SK-N-SH (cell line): ENCODE measurements around the gene NRN1L. TPM values are rescaled to one million over a fixed set of nuclear protein-coding genes. Genes with fewer than 3 reads are reported as not detected.
"Not testable (repeated sequence)": the region's sequence is repeated elsewhere in the genome, so short reads cannot be mapped to it uniquely, and the experiment has no call there.

ENCODE experiments used
- CTCF ChIA-PET: fragments of 300-600, 350-600 bp; formaldehyde crosslinking; extraction: SDS; loops from one replicate; lab custom pipeline; 2021; lab: Yijun Ruan, JAX
- POLR2A ChIA-PET: fragments of 350-600 bp; sonication (Branson Sonifier 250); formaldehyde crosslinking; extraction: SDS; loops from one replicate; lab custom pipeline; 2020; ENCODE audit warnings: antibody characterized with exemption, inconsistent platforms; lab: Yijun Ruan, JAX
- DNase-seq: peaks from one replicate; pipeline ENCODE4 v3.0.0; 2012
- H2AFZ ChIP-seq: fragments of 200-600 bp; sonication (generic); 2 replicates; pipeline ENCODE4 v1.8.1; 2016; ENCODE audit warnings: antibody characterized with exemption, mild to moderate bottlenecking, low read depth
- H3F3A ChIP-seq: fragments of 200-600 bp; sonication (generic); replicated peaks from 2 replicates; pipeline ENCODE3; 2016; ENCODE audit warnings: antibody characterized with exemption, mild to moderate bottlenecking; ENCODE audit not compliant: insufficient read depth
- H3K27ac ChIP-seq, 2 experiments: fragments of 200-500 bp in 1 of 2; fragments of 200-600 bp in 1 of 2; sonication (Bioruptor generic) in 1 of 2; sonication (generic), shearing (Covaris generic) in 1 of 2; 2 replicates each; pipeline versions ENCODE4 v1.5.1 to v1.6.1; 2014 to 2016; ENCODE audit warnings: low read depth in 2 of 2, inconsistent platforms in 1 of 2, low read length in 1 of 2, mild to moderate bottlenecking in 1 of 2, mixed read lengths in 1 of 2
- H3K27me3 ChIP-seq: fragments of 200-600 bp; sonication (generic), shearing (Covaris generic); 2 replicates; pipeline ENCODE4 v1.6.1; 2016; ENCODE audit warnings: mixed run types; ENCODE audit not compliant: insufficient read depth
- H3K36me3 ChIP-seq, 2 experiments: fragments of 200-500 bp in 1 of 2; fragments of 200-600 bp in 1 of 2; sonication (Bioruptor generic) in 1 of 2; sonication (generic) in 1 of 2; replicated peaks in 1 of 2; 2 replicates each; pipeline versions ENCODE3 to v1.5.1; 2014 to 2016; ENCODE audit warnings: low read length in 1 of 2, mild to moderate bottlenecking in 1 of 2; ENCODE audit not compliant: insufficient read depth in 2 of 2, control insufficient read depth in 1 of 2
- H3K4me1 ChIP-seq, 2 experiments: fragments of 200-500 bp in 1 of 2; fragments of 200-600 bp in 1 of 2; sonication (Bioruptor generic) in 1 of 2; sonication (generic), shearing (Covaris generic) in 1 of 2; 2 replicates each; pipeline versions ENCODE4 v1.5.1 to v1.6.1; 2014 to 2016; ENCODE audit warnings: low read depth in 1 of 2, low read length in 1 of 2, mixed run types in 1 of 2; ENCODE audit not compliant: insufficient read depth in 2 of 2, control insufficient read depth in 1 of 2
- H3K4me2 ChIP-seq: fragments of 200-600 bp; sonication (generic), shearing (Covaris generic); 2 replicates; pipeline ENCODE4 v1.6.1; 2017; ENCODE audit warnings: mixed run types
- H3K4me3 ChIP-seq, 2 experiments: fragments of 200-500 bp in 1 of 2; fragments of 200-600 bp in 1 of 2; sonication (Bioruptor generic) in 1 of 2; sonication (generic), shearing (Covaris generic) in 1 of 2; 2 replicates each; pipeline versions ENCODE4 v1.5.1 to v1.8.1; 2014 to 2016; ENCODE audit warnings: low read depth in 2 of 2, inconsistent platforms in 1 of 2, low read length in 1 of 2, mild to moderate bottlenecking in 1 of 2, mixed read lengths in 1 of 2, moderate library complexity in 1 of 2
- H3K79me2 ChIP-seq: fragments of 200-600 bp; sonication (generic); 2 replicates; pipeline ENCODE4 v1.8.1; 2017; ENCODE audit warnings: mild to moderate bottlenecking; ENCODE audit not compliant: insufficient read depth
- H3K9ac ChIP-seq: fragments of 200-600 bp; sonication (generic); 2 replicates; pipeline ENCODE4 v1.6.1; 2017; ENCODE audit warnings: mixed run types
- H3K9me2 ChIP-seq: fragments of 200-600 bp; sonication (generic); 2 replicates; pipeline ENCODE4 v1.6.1; 2017; ENCODE audit warnings: mixed run types
- H3K9me3 ChIP-seq: fragments of 200-600 bp; sonication (generic); 2 replicates; pipeline ENCODE4 v1.6.1; 2017; ENCODE audit warnings: mixed run types, mild to moderate bottlenecking, moderate library complexity
- H4K20me1 ChIP-seq: fragments of 200-600 bp; sonication (generic); 2 replicates; pipeline ENCODE4 v1.6.1; 2017; ENCODE audit warnings: mild to moderate bottlenecking, mixed run types; ENCODE audit not compliant: insufficient read depth
- CHD2 ChIP-seq: fragments of 150-350 bp; IDR thresholded peaks from 2 replicates; pipeline ENCODE4 v1.6.1; 2018; ENCODE audit warnings: low read length; ENCODE audit not compliant: partially characterized antibody
- ELF1 ChIP-seq: IDR thresholded peaks from 2 replicates; pipeline ENCODE4 v1.4.0; 2012
- EZH2phosphoT487 ChIP-seq: fragments of 200-600 bp; sonication (generic); IDR thresholded peaks from 2 replicates; pipeline ENCODE4 v1.6.1; 2017; ENCODE audit warnings: low read depth, mixed run types, mild to moderate bottlenecking, antibody characterized with exemption, moderate library complexity, borderline replicate concordance
- FOSL2 ChIP-seq: IDR thresholded peaks from 2 replicates; pipeline ENCODE4 v1.4.0; 2012; ENCODE audit warnings: low read depth, mild to moderate bottlenecking, moderate library complexity, borderline replicate concordance
- JUND ChIP-seq: IDR thresholded peaks from 2 replicates; pipeline ENCODE4 v1.4.0; 2012
- MEF2A ChIP-seq: IDR thresholded peaks from 2 replicates; pipeline ENCODE4 v1.4.0; 2012; ENCODE audit warnings: low read depth, borderline replicate concordance
- MXI1 ChIP-seq: IDR thresholded peaks from 2 replicates; pipeline ENCODE4 v1.6.1; 2012; ENCODE audit warnings: mild to moderate bottlenecking, low read depth, low read length, improper control_type of control experiment
- NFIC ChIP-seq: IDR thresholded peaks from 2 replicates; pipeline ENCODE4 v1.4.0; 2012; ENCODE audit warnings: borderline replicate concordance
- RAD21 ChIP-seq: IDR thresholded peaks from 2 replicates; pipeline ENCODE4 v1.6.1; 2012; ENCODE audit warnings: mild to moderate bottlenecking, low read length
- SIN3A ChIP-seq: IDR thresholded peaks from 2 replicates; pipeline ENCODE4 v1.6.1; 2012; ENCODE audit warnings: low read depth, mild to moderate bottlenecking, low read length, moderate library complexity, borderline replicate concordance
- SMC3 ChIP-seq: IDR thresholded peaks from 2 replicates; pipeline ENCODE4 v1.6.1; 2012; ENCODE audit warnings: low read depth, low read length, improper control_type of control experiment
- TAF1 ChIP-seq: IDR thresholded peaks from 2 replicates; pipeline ENCODE4 v1.6.1; 2012; ENCODE audit warnings: low read depth, mild to moderate bottlenecking, low read length, moderate library complexity, borderline replicate concordance
- TEAD4 ChIP-seq: IDR thresholded peaks from 2 replicates; pipeline ENCODE4 v1.4.0; 2012; ENCODE audit warnings: mild to moderate bottlenecking, borderline replicate concordance; ENCODE audit not compliant: insufficient read depth
- YY1 ChIP-seq: IDR thresholded peaks from 2 replicates; pipeline ENCODE4 v1.4.0; 2012; ENCODE audit warnings: low read depth, mild to moderate bottlenecking
- WGBS: methylation state at CpG from one replicate; pipeline ENCODE4 v1.1.6; 2017; ENCODE audit warnings: low lambda C conversion rate; 5-methylcytosine and 5-hydroxymethylcytosine counted together
- polyA plus RNA-seq, 3 experiments: library from polyadenylated mRNA; depleted of rRNA; stranded (reverse); fragments of >200 nt; gene quantifications; 2 replicates each; pipeline ENCODE4 v1.2.3, GENCODE V29; 2012
- TF ChIP-seq, protein P1 (sequence below): fragments of 150-350 bp; IDR thresholded peaks from 2 replicates; pipeline ENCODE4 v1.6.1; 2017; ENCODE audit warnings: antibody characterized with exemption, low read length, low read depth, borderline replicate concordance

Gene NRN1L
- polyA plus RNA-seq, 1 of the 3 experiments (the other 2 are of a cell fraction): 0.41 TPM

DNA sequence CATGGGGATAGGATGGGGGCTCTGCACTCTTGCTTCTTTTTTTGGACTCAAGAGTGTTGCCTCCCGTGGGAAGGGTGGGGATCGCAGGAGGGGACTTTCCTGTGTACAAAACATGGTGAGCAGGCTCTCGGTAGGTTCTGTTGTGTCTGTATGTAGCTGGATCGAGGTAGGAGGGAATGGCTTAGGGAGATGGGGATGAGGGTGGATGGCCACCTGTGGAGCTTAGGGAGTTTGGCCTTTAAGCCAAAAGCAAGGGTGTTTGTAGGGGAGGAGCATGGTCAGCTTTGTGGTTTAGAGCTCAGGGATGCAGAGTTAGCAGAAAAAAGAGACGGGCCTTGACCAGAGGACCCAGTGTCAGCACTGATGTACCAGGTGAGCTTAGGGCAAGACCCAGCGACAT, 22.8 kb upstream of the NRN1L start:
- peaks cover 91% of the 10 kb centered on the region for H4K20me1 ChIP-seq
- H3K79me2 ChIP-seq: peaks cover 100% of the 10 kb centered on the region
- ChIA-PET POLR2A (no interaction called here), CTCF (interaction anchor here (0.9 to 4.5 kb wide), 4 partner anchors 15 to 67 kb away, joined by 3 to 18 read pairs (median 4); partner anchors contain the start of genes CENPT and NUTF2)
- no peak overlapping the region for H3K4me3 ChIP-seq
- no peaks in the 10 kb centered on the region for H3K9me2 ChIP-seq
- no peaks in the 10 kb centered on the region for H3K9me3 ChIP-seq
- H3K27me3 ChIP-seq: no peaks in the 10 kb centered on the region
- no peak overlapping the region for H3K4me2 ChIP-seq
- H3F3A ChIP-seq: peaks cover 14% of the 10 kb centered on the region
- WGBS: 97% methylated on average over 6 of the region's 6 CpGs
- H3K36me3 ChIP-seq: peaks cover 27 to 31% of the 10 kb centered on the region in 2 experiments
- peaks cover 2 to 16% of the 10 kb centered on the region in 2 experiments; a peak in 2 of 4 replicates for H3K4me1 ChIP-seq
- H3K9ac ChIP-seq: no peak overlapping the region
- H2AFZ ChIP-seq: no peak overlapping the region
- no peak for TF ChIP-seq CHD2
- TF ChIP-seq SMC3: no peak
- TF ChIP-seq, protein P1, sequence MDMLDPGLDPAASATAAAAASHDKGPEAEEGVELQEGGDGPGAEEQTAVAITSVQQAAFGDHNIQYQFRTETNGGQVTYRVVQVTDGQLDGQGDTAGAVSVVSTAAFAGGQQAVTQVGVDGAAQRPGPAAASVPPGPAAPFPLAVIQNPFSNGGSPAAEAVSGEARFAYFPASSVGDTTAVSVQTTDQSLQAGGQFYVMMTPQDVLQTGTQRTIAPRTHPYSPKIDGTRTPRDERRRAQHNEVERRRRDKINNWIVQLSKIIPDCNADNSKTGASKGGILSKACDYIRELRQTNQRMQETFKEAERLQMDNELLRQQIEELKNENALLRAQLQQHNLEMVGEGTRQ: no peak
- no peak for TF ChIP-seq EZH2phosphoT487
- no peak for TF ChIP-seq TAF1
- no peak for TF ChIP-seq TEAD4
- TF ChIP-seq JUND: no peak
- no peak for TF ChIP-seq RAD21
- TF ChIP-seq ELF1: no peak
- no peak for TF ChIP-seq YY1
- no peak for TF ChIP-seq FOSL2
- TF ChIP-seq, all 33 proteins: peak for 0
- no peak for DNase-seq
- no peak overlapping the region for H3K27ac ChIP-seq

DNA sequence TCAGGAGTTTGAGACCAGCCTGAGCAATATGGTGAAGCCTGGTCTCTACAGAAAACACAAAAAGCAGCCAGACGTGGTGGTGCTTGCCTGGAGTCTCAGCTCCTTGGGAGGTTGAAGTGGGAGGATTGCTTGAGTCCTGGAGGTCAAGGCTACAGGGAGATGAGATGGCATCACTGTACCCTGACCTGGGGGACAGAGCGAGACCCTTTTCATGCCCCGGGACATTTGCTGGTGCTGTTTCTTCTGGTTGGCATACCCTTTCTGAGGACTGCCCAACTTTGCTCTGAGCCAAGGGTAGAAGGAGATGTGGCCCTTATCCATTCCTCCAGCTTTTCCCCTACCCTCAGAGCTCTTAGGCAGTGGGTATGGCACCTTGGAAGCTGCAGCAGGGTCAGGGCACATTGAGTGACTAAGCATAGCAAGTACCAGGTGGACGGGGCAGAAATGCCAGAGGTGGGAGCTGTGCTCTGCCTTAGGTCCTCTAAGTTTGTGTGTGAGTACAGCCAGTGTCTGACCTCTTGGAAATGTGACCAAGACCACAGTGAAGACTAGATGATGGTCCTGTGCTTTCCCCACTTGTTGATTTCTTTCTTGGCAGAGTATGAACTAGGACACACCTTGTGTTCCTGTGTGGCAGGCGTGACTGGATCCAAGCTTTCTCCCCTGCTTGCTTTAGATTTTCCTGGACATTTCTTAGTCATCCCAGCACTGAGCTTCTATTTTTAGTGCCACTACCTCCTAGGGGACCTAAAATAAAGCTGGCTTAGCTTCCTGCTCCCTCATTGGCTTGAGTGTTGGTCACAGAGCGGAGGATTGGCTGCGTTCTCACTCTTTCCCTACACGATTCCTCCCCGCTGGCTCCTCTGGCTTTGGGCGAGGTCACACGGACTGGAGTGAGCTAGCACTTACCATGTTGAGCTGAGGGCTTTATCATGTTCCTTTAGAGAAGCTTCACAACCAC, 21.8 kb upstream of the NRN1L start:
- no peak for DNase-seq
- Histone ChIP-seq H3K9me3 (no peaks in the 10 kb centered on the region), H2AFZ (no peak overlapping the region), H3K4me2 (peak overlapping the region; percentile 39; the same call in 1 of the 2 replicates), H3F3A (peaks cover 8% of the 10 kb centered on the region), H3K4me1 (peaks cover 2 to 8% of the 10 kb centered on the region in 2 experiments; a peak in 2 of 4 replicates), H3K36me3 (peaks cover 32 to 41% of the 10 kb centered on the region in 2 experiments), H4K20me1 (peaks cover 86% of the 10 kb centered on the region), H3K27me3 (no peaks in the 10 kb centered on the region), H3K9me2 (no peaks in the 10 kb centered on the region), H3K79me2 (peaks cover 100% of the 10 kb centered on the region), H3K4me3 (no peak overlapping the region), H3K9ac (no peak overlapping the region), H3K27ac (peak overlapping the region in 1 of 2 experiments; percentile 47; a peak in 2 of 4 replicates)
- CTCF ChIA-PET: interaction anchor here (0.6 to 4.5 kb wide), 6 partner anchors 16 to 342 kb away, joined by 3 to 26 read pairs (median 4); partner anchors contain the start of genes CENPT and NUTF2
- POLR2A ChIA-PET: interaction anchor here (0.8 kb wide), 1 partner anchor 15 kb away, joined by 3 read pairs; no protein-coding TSS in a partner anchor
- 88% methylated on average over 9 of the region's 11 CpGs for WGBS
- TF ChIP-seq MXI1 (no peak), ELF1 (no peak), SMC3 (no peak), NFIC (no peak), YY1 (no peak), MEF2A (no peak), TEAD4 (no peak), SIN3A (no peak)

DNA sequence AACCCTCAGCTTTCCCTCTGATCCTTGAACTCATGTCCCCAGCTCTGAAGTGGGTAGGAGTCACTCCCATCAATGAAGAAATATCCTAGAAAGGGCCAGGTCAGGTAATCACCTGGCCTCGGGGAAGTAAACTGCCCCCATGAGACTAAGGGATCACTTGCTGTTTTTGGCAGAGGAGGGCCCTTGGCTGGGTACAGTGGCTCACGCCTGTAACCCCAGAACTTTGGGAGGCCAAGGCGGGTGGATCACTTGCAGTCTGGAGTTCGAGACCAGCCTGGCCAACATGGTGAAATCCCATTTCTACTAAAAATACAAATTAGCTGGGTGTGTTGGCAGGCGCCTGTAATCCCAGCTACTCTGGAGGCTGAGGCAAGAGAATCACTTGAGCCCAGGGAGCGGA, 20.6 kb upstream of the NRN1L start:
- H3K9ac ChIP-seq, H2AFZ ChIP-seq, H3K4me3 ChIP-seq, H3K4me2 ChIP-seq, H3K27me3 ChIP-seq, H3K9me2 ChIP-seq, H3K27ac ChIP-seq, H3K9me3 ChIP-seq, H3K4me1 ChIP-seq, H3F3A ChIP-seq, DNase-seq: not testable (repeated sequence)
- CTCF ChIA-PET: interaction anchor here (3.9 kb wide), 1 partner anchor 47 kb away, joined by 26 read pairs; no protein-coding TSS in a partner anchor
- 95% methylated on average over 6 of the region's 6 CpGs for WGBS
- Histone ChIP-seq H4K20me1 (peaks cover 77% of the 10 kb centered on the region), H3K79me2 (peaks cover 91% of the 10 kb centered on the region), H3K36me3 (peaks cover 42 to 46% of the 10 kb centered on the region in 2 experiments)
- POLR2A ChIA-PET: interaction anchor here (0.8 kb wide), 1 partner anchor 16 kb away, joined by 3 read pairs; no protein-coding TSS in a partner anchor
